Skeletal muscle satellite cell (primary cell): ENCODE results near the gene KIFAP3.

Source experiments
- H3K27me3 ChIP-seq: 2 replicates; pipeline ENCODE4 v1.7.0; 2013; ENCODE audit warnings: low read length; ENCODE audit not compliant: control insufficient read depth, insufficient read depth
- H3K36me3 ChIP-seq: 2 replicates; pipeline ENCODE4 v1.7.0; 2013; ENCODE audit warnings: mild to moderate bottlenecking, control low read depth, low read length; ENCODE audit not compliant: insufficient read depth
- H3K4me1 ChIP-seq: 2 replicates; pipeline ENCODE4 v1.7.0; 2013; ENCODE audit warnings: low read length; ENCODE audit not compliant: control insufficient read depth, insufficient read depth
- H3K4me2 ChIP-seq: 2 replicates; pipeline ENCODE4 v1.7.0; 2013; ENCODE audit warnings: mild to moderate bottlenecking, low read length
- H3K4me3 ChIP-seq: 2 replicates; pipeline ENCODE4 v1.7.0; 2013; ENCODE audit warnings: low read length
- H3K9ac ChIP-seq: 2 replicates; pipeline ENCODE4 v1.7.0; 2013; ENCODE audit warnings: mild to moderate bottlenecking, low read depth, low read length, moderate library complexity
- H3K9me3 ChIP-seq: replicated peaks from 2 replicates; pipeline ENCODE4 v1.7.0; 2013; ENCODE audit warnings: mild to moderate bottlenecking, control low read depth, low read length

The KIFAP3 gene

DNA sequence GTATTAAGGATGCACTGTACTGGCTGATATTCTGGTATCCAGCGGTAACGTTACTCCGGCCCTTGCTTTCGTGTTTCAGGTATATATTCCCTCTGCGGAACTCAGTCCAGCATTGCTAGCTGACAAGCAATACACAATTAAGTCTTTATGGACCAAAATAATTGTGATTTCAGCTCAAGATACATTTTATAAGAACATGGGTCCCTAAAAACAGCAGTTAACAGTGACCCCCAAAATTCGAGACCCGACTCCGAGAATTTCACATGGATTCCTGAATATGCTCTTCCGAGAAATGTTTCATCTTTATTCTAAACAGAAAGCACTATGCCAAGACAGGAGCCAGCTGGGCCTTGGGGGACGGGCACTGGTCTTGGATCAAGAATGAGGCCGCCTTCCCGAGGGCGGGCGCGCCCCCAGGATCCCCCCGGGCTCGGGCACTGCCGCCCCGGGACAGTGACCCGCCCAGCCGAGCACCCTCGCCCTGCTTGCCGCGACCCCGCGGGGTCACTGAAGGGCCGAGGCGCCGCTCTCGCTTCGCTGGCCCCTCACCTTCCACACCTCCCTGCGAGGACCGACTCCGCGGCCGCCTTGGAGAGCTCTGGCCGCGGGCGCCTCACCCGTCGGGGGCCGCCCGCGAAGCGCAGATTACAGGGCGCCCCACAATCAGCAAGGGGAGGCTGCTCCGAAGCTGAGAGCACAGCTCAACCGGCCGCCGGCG is 181.4 kb downstream of the KIFAP3 start:
- H3K4me3 ChIP-seq: peak overlapping the region; percentile 84

DNA sequence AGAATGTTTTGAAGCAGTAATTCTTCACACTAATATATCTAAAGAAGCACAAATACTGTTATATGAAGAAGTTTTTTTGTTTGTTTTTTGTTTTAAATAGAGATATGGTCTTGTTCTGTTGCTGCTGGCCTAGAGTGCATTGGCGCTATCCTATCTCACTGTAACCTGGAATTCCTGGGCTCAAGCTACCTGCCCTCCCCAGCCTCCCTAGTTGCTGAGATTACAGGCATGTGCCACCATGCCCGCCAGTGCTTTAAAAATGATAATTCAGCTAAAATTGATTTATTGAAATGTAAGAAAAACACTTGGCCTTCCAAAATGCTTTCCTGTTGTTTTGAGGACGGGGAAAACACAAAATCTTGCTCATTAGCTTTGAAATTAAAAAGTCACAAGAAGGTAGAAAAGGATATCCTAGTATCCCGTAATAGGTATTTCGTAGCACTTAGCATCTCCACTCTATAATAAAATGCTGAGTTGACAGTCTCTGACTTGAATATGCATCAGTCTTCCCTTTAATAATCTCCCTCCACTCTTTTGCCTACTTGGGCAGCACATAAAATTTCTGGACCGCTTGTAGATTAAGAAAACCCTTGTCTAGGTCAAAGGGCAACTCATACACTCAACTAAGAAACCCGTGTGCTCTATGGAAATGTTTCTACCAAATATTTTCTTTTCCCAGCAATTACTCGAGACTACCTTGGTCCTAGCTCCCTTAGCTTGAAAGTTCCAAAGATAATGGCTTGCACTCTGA is 182.1 kb downstream of the KIFAP3 start:
- Histone ChIP-seq H3K36me3 (peaks cover 15% of the 10 kb centered on the region), H3K9ac (peak overlapping the region; percentile 90), H3K9me3 (no peaks in the 10 kb centered on the region), H3K4me3 (peak overlapping the region; percentile 84), H3K27me3 (peaks cover 4% of the 10 kb centered on the region), H3K4me2 (peak overlapping the region; percentile 84), H3K4me1 (peaks cover 24% of the 10 kb centered on the region)

More for the DNA sequence above, 181.4 kb downstream of the KIFAP3 start:
- Histone ChIP-seq H3K4me1 (peaks cover 24% of the 10 kb centered on the region), H3K9me3 (no peaks in the 10 kb centered on the region), H3K4me2 (peak overlapping the region; percentile 84), H3K36me3 (peaks cover 7% of the 10 kb centered on the region), H3K27me3 (peaks cover 8% of the 10 kb centered on the region), H3K9ac (peak overlapping the region; percentile 90)

DNA sequence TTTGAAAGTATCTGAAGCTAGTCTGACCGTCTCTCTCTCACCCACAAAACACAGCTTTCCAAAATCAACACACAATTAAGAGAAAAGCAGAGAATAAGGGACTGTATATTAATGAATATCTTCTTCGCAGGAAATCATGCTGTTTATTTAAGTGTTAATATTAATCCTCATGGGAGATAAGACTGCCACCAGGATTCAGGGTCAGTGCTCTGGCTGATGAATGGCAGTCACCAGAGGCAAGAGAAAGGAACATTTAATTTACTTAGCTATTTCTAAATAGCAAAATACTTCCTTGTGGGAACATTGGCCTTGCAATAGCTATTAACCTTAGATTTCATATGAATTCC is 183.0 kb downstream of the KIFAP3 start:
- H3K9me3 ChIP-seq: no peaks in the 10 kb centered on the region
- H3K9ac ChIP-seq: no peak overlapping the region
- H3K4me2 ChIP-seq: peak overlapping the region; percentile 84
- H3K27me3 ChIP-seq: no peaks in the 10 kb centered on the region
- H3K4me3 ChIP-seq: no peak overlapping the region
- peaks cover 24% of the 10 kb centered on the region for H3K4me1 ChIP-seq
- peaks cover 15% of the 10 kb centered on the region for H3K36me3 ChIP-seq

DNA sequence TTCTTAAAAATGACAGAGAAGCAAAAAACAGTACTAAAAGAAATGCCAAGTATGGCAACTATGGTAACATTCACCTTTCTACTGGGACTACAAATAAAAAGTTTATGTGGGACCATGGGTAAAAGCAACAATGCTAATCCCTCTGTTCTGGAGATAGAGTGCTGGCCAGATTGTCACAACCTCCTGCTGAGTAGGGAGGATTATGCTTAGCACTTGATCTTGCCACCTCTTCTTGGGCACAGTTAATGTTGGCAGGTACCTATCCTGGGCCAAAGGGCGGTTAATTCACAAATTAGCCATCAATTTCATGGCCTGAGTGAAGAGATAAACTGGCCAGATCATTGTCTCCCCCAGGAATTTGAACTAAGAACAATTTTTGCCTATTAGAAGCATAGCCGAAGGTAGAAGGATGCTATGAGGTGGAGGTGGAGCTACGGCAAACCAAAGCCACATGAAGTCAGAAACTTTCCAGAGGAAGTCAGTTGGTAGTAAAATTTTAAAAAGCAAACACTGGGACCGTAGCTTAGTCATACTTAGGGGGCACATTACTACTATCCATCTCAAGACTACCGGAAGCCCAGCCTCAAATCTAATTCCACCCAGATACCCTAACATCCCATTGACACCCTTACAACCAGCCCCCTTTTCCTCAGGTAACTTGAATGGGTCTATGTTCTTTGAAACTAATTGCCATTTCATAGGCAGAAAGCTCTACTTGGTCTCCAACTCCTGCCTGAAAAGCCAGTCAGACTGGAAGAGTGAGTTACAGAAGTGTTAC is 183.5 kb downstream of the KIFAP3 start:
- Histone ChIP-seq H3K4me2 (no peak overlapping the region), H3K27me3 (no peaks in the 10 kb centered on the region), H3K9ac (no peak overlapping the region), H3K4me1 (peaks cover 24% of the 10 kb centered on the region), H3K4me3 (no peak overlapping the region), H3K36me3 (peaks cover 15% of the 10 kb centered on the region), H3K9me3 (no peaks in the 10 kb centered on the region)

DNA sequence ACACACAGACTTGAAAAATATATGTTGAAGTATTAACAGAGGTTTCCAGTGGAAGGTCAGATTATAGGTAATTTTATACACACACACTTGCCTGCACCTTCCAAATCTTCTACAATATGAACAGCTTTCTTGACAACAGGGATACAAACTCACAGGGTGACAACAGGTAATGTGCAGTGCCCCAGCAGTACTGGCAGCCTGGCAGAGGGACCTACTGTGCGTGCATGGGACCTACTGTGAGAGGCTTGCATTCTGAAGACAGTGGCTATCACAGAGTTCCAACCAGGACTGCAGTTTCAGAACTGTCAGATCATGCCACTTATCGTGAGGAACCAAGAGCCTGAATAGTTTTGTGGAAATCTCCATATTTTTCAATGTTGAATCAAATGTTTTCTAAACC is 184.6 kb downstream of the KIFAP3 start:
- Histone ChIP-seq H3K36me3 (peaks cover 20% of the 10 kb centered on the region), H3K27me3 (no peaks in the 10 kb centered on the region), H3K4me3 (no peak overlapping the region), H3K4me2 (no peak overlapping the region), H3K4me1 (peaks cover 25% of the 10 kb centered on the region), H3K9ac (no peak overlapping the region), H3K9me3 (no peaks in the 10 kb centered on the region)

DNA sequence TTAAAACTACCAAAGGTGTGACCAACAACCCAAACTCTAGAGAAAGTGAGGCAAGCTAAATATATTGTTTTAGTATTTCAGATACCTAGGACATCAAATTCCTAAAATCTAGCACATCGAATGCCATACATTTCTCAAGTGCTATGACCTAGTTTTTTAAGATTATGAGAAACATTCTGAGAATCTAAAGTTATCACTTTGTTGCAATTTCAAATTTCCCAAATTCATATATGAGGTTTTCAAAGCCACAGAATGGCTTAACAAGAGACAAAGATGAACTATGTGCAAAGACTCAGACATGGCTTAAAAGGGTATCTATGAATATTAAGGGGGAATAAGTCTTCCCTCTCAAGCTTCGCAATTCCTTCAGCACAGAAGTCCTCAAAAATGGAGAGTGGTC is 187.6 kb downstream of the KIFAP3 start:
- Histone ChIP-seq H3K27me3 (no peaks in the 10 kb centered on the region), H3K9ac (no peak overlapping the region), H3K9me3 (no peaks in the 10 kb centered on the region), H3K4me2 (no peak overlapping the region), H3K4me3 (no peak overlapping the region), H3K36me3 (peaks cover 20% of the 10 kb centered on the region), H3K4me1 (peaks cover 19% of the 10 kb centered on the region)

DNA sequence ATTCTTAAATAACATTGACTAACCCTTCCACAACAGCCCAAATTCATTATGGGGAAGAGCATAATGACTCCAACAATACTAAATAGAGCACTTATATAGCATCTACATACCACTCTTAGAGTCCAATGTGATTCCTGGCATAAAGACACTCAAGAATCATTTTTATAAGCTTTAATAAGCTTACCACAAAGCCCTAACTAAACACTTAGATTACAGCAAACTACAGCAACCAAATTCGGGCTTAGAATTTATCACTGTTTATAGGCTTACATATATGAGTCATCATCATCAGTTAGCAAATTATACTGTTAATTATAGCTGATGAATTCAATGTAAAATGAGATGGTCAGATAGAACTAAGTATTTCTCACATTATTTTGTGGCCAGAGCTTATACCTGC is 188.1 kb downstream of the KIFAP3 start:
- Histone ChIP-seq H3K9ac (no peak overlapping the region), H3K27me3 (no peaks in the 10 kb centered on the region), H3K36me3 (peaks cover 20% of the 10 kb centered on the region), H3K9me3 (no peaks in the 10 kb centered on the region), H3K4me1 (peaks cover 14% of the 10 kb centered on the region), H3K4me2 (no peak overlapping the region), H3K4me3 (no peak overlapping the region)

DNA sequence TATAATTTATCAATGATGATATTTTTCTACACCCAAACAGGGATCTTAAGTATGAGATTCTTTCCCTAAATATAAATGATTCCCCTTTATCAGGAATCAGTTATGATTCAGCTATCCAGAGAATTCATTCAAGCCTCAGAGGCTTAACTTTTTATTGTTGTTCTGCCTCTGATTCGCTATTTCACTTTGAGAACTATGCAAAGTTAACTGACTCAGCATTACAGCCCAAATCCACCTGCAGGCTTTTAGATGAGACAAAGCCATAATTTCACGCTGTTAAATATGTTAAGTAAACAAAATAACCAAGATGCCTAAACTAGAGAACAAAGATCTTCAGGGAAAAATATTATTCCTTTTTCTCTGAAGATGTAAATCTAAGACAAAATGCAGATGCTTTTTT is 189.3 kb downstream of the KIFAP3 start:
- Histone ChIP-seq H3K27me3 (no peaks in the 10 kb centered on the region), H3K36me3 (peaks cover 20% of the 10 kb centered on the region), H3K4me3 (no peak overlapping the region), H3K9me3 (no peaks in the 10 kb centered on the region), H3K9ac (no peak overlapping the region), H3K4me1 (peaks cover 7% of the 10 kb centered on the region), H3K4me2 (no peak overlapping the region)

DNA sequence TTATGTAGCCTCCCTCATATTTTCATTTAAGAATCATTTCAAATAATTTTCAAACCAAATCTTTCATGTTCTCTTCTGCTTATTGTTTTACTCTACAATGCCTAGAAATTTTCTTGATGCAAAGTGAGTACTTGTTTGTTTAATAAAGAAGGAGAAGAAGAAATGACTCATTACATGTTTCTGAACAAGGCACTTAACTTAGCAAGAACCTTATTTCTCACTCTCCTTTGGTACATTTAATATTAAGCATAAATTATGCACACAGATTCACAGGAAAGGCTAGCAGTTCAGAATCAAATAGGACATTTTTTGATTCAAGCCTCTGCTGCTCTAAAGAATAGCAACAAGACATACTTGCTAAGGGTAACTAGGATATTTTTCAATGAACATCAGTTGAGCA is 189.9 kb downstream of the KIFAP3 start:
- Histone ChIP-seq H3K4me2 (no peak overlapping the region), H3K36me3 (peaks cover 20% of the 10 kb centered on the region), H3K9me3 (no peaks in the 10 kb centered on the region), H3K4me1 (peaks cover 7% of the 10 kb centered on the region), H3K27me3 (no peaks in the 10 kb centered on the region), H3K9ac (no peak overlapping the region), H3K4me3 (no peak overlapping the region)

DNA sequence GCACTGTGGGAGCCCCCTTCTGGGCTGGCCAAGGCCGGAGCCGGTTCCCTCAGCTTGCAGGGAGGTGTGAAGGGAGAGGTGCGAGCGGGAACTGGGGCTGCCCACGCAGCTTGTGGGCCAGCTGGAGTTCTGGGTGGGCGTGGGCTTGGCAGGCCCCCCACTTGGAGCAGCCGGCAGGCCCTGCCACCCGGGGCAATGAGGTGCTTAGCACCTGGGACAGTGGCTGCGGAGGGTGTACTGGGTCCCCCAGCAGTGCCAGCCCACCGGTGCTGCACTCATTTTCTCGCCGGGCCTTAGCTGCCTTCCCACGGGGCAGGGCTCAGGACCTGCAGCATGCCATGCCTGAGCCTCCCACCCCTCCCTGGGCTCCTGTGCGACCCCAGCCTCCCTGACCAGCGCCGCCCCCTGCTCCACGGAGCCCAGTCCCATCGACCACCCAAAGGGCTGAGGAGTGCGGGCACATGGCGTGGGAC is 192.4 kb downstream of the KIFAP3 start:
- peaks cover 9% of the 10 kb centered on the region for H3K36me3 ChIP-seq
- no peak overlapping the region for H3K4me2 ChIP-seq
- no peaks in the 10 kb centered on the region for H3K27me3 ChIP-seq

DNA sequence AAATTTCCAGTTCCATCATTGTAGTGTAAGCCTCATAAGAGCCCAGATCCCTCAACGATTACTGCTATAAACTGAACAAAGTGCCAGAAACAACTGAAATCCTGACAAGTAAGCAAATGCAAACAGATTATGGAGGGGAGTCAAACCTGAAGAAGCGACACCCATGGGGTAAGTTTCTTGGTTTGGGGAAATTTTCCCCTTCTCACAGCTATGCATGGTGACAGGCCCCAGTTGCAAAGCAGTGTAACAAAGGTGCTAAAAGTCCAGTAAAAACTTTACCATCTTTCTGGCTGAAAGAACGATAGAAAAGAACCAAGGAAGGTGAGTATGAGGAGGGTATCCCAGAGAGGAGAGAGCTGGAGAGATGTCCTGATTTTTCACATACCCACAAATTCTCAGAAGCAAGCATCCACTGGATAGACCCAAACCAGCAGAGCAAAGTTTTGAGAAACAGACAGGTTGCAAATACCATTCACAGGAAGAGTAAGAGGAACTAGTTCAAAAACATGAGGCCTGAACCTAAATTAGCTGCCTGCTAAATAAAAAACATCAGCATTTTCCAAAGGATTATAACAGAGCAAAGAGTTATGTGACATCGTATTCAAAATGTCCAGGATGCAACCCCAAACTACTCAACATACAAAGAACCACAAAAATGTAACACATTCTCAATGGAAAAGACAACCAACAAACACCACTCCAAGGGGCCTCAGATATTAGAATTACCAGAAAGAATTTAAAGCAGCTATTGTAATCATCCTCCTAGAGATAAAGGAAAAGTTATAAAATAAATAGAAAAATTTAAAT is 195.3 kb downstream of the KIFAP3 start:
- H3K9me3 ChIP-seq: no peaks in the 10 kb centered on the region
- peaks cover 18% of the 10 kb centered on the region for H3K36me3 ChIP-seq
- H3K4me1 ChIP-seq: peaks cover 12% of the 10 kb centered on the region
- no peak overlapping the region for H3K9ac ChIP-seq
- no peak overlapping the region for H3K4me2 ChIP-seq
- no peaks in the 10 kb centered on the region for H3K27me3 ChIP-seq
- H3K4me3 ChIP-seq: no peak overlapping the region

More for the DNA sequence above, 192.4 kb downstream of the KIFAP3 start:
- Histone ChIP-seq H3K9me3 (no peaks in the 10 kb centered on the region), H3K4me1 (peaks cover 16% of the 10 kb centered on the region), H3K9ac (no peak overlapping the region), H3K4me3 (no peak overlapping the region)
